Stimulated activated CD8-positive, alpha-beta memory T cell treated with anti-CD3 and anti-CD28 coated beads, Interleukin-7, amount 100 ng/mL, for 48 hours (primary cell): ENCODE results near the gene CHAC2.
A peak's percentile ranks its signal among the peaks of the same experiment; 100 is the strongest.
"Not testable (repeated sequence)": the region's sequence is repeated elsewhere in the genome, so short reads cannot be mapped to it uniquely, and the experiment has no call there.

Source experiments
- DNase-seq, 2 donors: peaks; one replicate each; pipeline ENCODE4 v3.0.0-alpha.2; 2020; ENCODE audit warnings: low read depth in 1 of 2; ENCODE audit errors: extremely low read depth in 1 of 2

The CHAC2 gene

GRCh38 chr2:53777134-53777533 lies 9.5 kb downstream of the CHAC2 start:
- DNase-seq, result no peak

- no peak for DNase-seq
These were observed 11.0 kb downstream of the CHAC2 start for GRCh38 chr2:53778536-53779162.

- no peak for DNase-seq
These were observed 12.5 kb downstream of the CHAC2 start for GRCh38 chr2:53780056-53780455.

GRCh38 chr2:53782676-53783075 lies 15.1 kb downstream of the CHAC2 start:
- no peak for DNase-seq

- DNase-seq, result no peak
These were observed 16.8 kb downstream of the CHAC2 start for GRCh38 chr2:53784436-53784835.

- no peak for DNase-seq
These were observed 17.8 kb downstream of the CHAC2 start for GRCh38 chr2:53785366-53785765.

- peak in 1 of 2 donors; percentile 13 for DNase-seq
These were observed 18.7 kb downstream of the CHAC2 start for GRCh38 chr2:53786352-53786704.

- peak; percentile 83 to 89 for DNase-seq
These were observed 19.4 kb downstream of the CHAC2 start, which contains the start of the genes ASB3 and ERLEC1 for GRCh38 chr2:53786705-53787613. Gene ASB3 (minus strand): TSS chr2:53786953. CDS start chr2:53765572, 21,381 bp downstream. Gene ERLEC1 (plus strand): TSS chr2:53787044. CDS start chr2:53787211, 167 bp downstream.

- peak in 1 of 2 donors; percentile 5 for DNase-seq
These were observed 20.1 kb downstream of the CHAC2 start for GRCh38 chr2:53787614-53788289.

GRCh38 chr2:53793261-53793660 lies 25.7 kb downstream of the CHAC2 start:
- no peak for DNase-seq

GRCh38 chr2:53793821-53794220 lies 26.2 kb downstream of the CHAC2 start:
- DNase-seq, result no peak

- no peak for DNase-seq
These were observed 33.9 kb downstream of the CHAC2 start for GRCh38 chr2:53801547-53801946.

- DNase-seq, result no peak
These were observed 35.1 kb downstream of the CHAC2 start for GRCh38 chr2:53802617-53803151.

- DNase-seq, result no peak
These were observed 44.0 kb downstream of the CHAC2 start for GRCh38 chr2:53811601-53812000.

GRCh38 chr2:53813151-53813550 lies 45.5 kb downstream of the CHAC2 start:
- DNase-seq, result no peak

- no peak for DNase-seq
These were observed 51.3 kb downstream of the CHAC2 start for GRCh38 chr2:53818854-53819435.

GRCh38 chr2:53819634-53820033 lies 52.0 kb downstream of the CHAC2 start:
- no peak for DNase-seq

- DNase-seq, result no peak
These were observed 52.4 kb downstream of the CHAC2 start for GRCh38 chr2:53820048-53820447.

GRCh38 chr2:53820711-53821110 lies 53.1 kb downstream of the CHAC2 start:
- no peak for DNase-seq

- no peak for DNase-seq
These were observed 54.2 kb downstream of the CHAC2 start for GRCh38 chr2:53821810-53822209.

- DNase-seq, result not testable (repeated sequence)
These were observed 56.0 kb downstream of the CHAC2 start for GRCh38 chr2:53823639-53824038.
